K562 (cell line): ENCODE results near the gene TNK2. TPM values are rescaled to one million over a fixed set of nuclear protein-coding genes. Genes with fewer than 3 reads are reported as not detected.

ENCODE experiments used
- FOS ChIP-seq: IDR thresholded peaks from 3 replicates; pipeline ENCODE4 v1.6.1; 2011; ENCODE audit not compliant: insufficient read length; ENCODE audit errors: extremely low read depth
- HMGXB4 ChIP-seq: sonication (generic); formaldehyde crosslinking; IDR thresholded peaks from 2 replicates; pipeline ENCODE4 v1.8.1; 2023; ENCODE audit warnings: mild to moderate bottlenecking, missing genetic modification reagents
- POU5F1 ChIP-seq: fragments of 150-350 bp; IDR thresholded peaks from 2 replicates; pipeline ENCODE4 v1.6.1; 2014; ENCODE audit warnings: borderline replicate concordance, low read length, low read depth, mild to moderate bottlenecking; ENCODE audit not compliant: partially characterized antibody
- TAF15 ChIP-seq: fragments of 200-400 bp; formaldehyde crosslinking; IDR thresholded peaks from 2 replicates; pipeline ENCODE4 v1.6.1; 2017; ENCODE audit warnings: mild to moderate bottlenecking, low read depth, low read length, moderate library complexity
- polyA plus RNA-seq, 8 experiments: library from polyadenylated mRNA; depleted of rRNA in 4 of 8; stranded (reverse) in 5 of 8; unstranded in 3 of 8; fragments of >200 nt; fragmentation: Nextera tagmentation in 2 of 8; fragmentation: Illumina TruSeq in 1 of 8; extraction: Ambion mirVana in 2 of 8; extraction: Trizol in 1 of 8; gene quantifications; 2 replicates each; pipeline versions ENCODE4 v1.2.1 to v1.2.3, GENCODE V29; 2011 to 2014; ENCODE audit warnings: inconsistent platforms in 1 of 8, missing spikeins in 1 of 8
- total RNA-seq, 7 experiments: library from RNA; depleted of rRNA in 6 of 7; stranded (reverse); fragments of >200 nt in 6 of 7; fragmentation: Illumina TruSeq in 2 of 7; extraction: Trizol in 2 of 7; gene quantifications; 2 replicates each; pipeline versions ENCODE4 v1.2.1 to v1.2.3, GENCODE V29; 2011 to 2021; ENCODE audit warnings: low replicate concordance in 1 of 7
- TF ChIP-seq, protein P1 (sequence below), 2 experiments: IDR thresholded peaks; 2 replicates each; pipeline ENCODE4 v1.6.1; 2011; ENCODE audit warnings: borderline replicate concordance in 1 of 2, control low read depth in 1 of 2, low read depth in 1 of 2, low read length in 1 of 2, mild to moderate bottlenecking in 1 of 2, mixed read lengths in 1 of 2, moderate library complexity in 1 of 2; ENCODE audit not compliant: insufficient read depth in 1 of 2, insufficient read length in 1 of 2, poor library complexity in 1 of 2, severe bottlenecking in 1 of 2; ENCODE audit errors: extremely low read depth in 1 of 2
- TF ChIP-seq, protein P2 (sequence below): sonication (generic); formaldehyde crosslinking; IDR thresholded peaks from 2 replicates; pipeline ENCODE4 v1.8.1; 2023; ENCODE audit warnings: mild to moderate bottlenecking, missing genetic modification reagents
- TF ChIP-seq, protein P3 (sequence below): fragments of 450-650 bp; IDR thresholded peaks from 2 replicates; pipeline ENCODE4 v1.7.1; 2018; ENCODE audit warnings: mild to moderate bottlenecking, low read depth; ENCODE audit not compliant: partially characterized antibody
- TF ChIP-seq, protein P4 (sequence below): fragments of 450-650 bp; IDR thresholded peaks from 2 replicates; pipeline ENCODE4 v1.6.1; 2016; ENCODE audit warnings: antibody characterized with exemption

Gene TNK2
- total and polyA plus RNA-seq, 9 of the 15 experiments (the other 6 are each of a cell fraction or from before 2014, with no cell fraction given): 0.03 to 33.8 (median 6.5) TPM

DNA sequence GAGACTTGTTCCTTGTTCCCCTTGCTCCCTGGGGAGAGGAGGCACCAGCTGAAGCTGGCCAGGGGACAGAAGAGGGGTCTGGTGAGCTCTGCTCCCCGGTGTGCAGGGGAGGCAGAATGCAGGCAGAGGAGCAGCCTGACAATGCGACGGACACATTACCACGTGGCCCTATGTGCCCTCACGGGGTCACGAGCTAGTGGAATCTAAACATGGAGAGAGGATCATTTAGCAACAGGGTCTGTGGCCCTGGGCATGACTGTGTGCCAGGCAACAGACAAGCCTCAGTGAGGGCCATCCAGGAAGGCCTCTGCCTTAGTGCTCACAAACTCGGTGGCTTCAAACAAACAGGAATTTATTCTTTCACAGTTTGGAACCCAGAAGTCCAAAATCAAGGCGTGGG, 88.2 kb downstream of the TNK2 start (continued):
- TF ChIP-seq TAF15 (no peak), FOS (no peak), POU5F1 (no peak), HMGXB4 (CRISPR knock-in tag) (no peak)
- TF ChIP-seq, protein P1, sequence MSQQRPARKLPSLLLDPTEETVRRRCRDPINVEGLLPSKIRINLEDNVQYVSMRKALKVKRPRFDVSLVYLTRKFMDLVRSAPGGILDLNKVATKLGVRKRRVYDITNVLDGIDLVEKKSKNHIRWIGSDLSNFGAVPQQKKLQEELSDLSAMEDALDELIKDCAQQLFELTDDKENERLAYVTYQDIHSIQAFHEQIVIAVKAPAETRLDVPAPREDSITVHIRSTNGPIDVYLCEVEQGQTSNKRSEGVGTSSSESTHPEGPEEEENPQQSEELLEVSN (IDR thresholded peaks at IDR 0.05; ENCODE audit: borderline replicate concordance in 1 of 2, extremely low read depth in 1 of 2, insufficient read depth in 1 of 2, insufficient read length in 1 of 2, low read depth in 1 of 2, low read length in 1 of 2, poor library complexity in 1 of 2, severe bottlenecking in 1 of 2): peak in 1 of 2 experiments; percentile 3
- TF ChIP-seq, protein P2, sequence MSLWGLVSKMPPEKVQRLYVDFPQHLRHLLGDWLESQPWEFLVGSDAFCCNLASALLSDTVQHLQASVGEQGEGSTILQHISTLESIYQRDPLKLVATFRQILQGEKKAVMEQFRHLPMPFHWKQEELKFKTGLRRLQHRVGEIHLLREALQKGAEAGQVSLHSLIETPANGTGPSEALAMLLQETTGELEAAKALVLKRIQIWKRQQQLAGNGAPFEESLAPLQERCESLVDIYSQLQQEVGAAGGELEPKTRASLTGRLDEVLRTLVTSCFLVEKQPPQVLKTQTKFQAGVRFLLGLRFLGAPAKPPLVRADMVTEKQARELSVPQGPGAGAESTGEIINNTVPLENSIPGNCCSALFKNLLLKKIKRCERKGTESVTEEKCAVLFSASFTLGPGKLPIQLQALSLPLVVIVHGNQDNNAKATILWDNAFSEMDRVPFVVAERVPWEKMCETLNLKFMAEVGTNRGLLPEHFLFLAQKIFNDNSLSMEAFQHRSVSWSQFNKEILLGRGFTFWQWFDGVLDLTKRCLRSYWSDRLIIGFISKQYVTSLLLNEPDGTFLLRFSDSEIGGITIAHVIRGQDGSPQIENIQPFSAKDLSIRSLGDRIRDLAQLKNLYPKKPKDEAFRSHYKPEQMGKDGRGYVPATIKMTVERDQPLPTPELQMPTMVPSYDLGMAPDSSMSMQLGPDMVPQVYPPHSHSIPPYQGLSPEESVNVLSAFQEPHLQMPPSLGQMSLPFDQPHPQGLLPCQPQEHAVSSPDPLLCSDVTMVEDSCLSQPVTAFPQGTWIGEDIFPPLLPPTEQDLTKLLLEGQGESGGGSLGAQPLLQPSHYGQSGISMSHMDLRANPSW (CRISPR knock-in tag): no peak
- TF ChIP-seq, protein P3, sequence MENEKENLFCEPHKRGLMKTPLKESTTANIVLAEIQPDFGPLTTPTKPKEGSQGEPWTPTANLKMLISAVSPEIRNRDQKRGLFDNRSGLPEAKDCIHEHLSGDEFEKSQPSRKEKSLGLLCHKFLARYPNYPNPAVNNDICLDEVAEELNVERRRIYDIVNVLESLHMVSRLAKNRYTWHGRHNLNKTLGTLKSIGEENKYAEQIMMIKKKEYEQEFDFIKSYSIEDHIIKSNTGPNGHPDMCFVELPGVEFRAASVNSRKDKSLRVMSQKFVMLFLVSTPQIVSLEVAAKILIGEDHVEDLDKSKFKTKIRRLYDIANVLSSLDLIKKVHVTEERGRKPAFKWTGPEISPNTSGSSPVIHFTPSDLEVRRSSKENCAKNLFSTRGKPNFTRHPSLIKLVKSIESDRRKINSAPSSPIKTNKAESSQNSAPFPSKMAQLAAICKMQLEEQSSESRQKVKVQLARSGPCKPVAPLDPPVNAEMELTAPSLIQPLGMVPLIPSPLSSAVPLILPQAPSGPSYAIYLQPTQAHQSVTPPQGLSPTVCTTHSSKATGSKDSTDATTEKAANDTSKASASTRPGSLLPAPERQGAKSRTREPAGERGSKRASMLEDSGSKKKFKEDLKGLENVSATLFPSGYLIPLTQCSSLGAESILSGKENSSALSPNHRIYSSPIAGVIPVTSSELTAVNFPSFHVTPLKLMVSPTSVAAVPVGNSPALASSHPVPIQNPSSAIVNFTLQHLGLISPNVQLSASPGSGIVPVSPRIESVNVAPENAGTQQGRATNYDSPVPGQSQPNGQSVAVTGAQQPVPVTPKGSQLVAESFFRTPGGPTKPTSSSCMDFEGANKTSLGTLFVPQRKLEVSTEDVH: no peak
- TF ChIP-seq, protein P4, sequence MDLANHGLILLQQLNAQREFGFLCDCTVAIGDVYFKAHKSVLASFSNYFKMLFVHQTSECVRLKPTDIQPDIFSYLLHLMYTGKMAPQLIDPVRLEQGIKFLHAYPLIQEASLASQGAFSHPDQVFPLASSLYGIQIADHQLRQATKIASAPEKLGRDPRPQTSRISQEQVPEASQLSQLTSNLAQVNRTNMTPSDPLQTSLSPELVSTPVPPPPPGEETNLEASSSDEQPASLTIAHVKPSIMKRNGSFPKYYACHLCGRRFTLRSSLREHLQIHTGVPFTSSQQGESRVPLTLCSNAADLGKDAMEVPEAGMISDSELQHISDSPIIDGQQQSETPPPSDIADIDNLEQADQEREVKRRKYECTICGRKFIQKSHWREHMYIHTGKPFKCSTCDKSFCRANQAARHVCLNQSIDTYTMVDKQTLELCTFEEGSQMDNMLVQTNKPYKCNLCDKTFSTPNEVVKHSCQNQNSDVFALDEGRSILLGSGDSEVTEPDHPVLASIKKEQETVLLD: no peak
